ENCODE data around the gene ELP2. TPM values are rescaled to one million over a fixed set of nuclear protein-coding genes. Genes with fewer than 3 reads are reported as not detected.

The ELP2 gene
- total and polyA plus RNA-seq, 2 of the 8 experiments (the other 6 are each of a cell fraction or from before 2014, with no cell fraction given), result 55.8 to 165 TPM

- no peak for DNase-seq (ENCODE audit: low read depth in 1 of 2, low spot score in 2 of 2)
- peaks cover 0 to 6% (median 3%) of the 10 kb centered on the region in 4 experiments; a peak in 3 of 7 replicates for H3K4me1 ChIP-seq (replicated peaks in 1 of 4; ENCODE audit: control insufficient read depth in 3 of 4, insufficient read depth in 4 of 4, low read length in 3 of 4)
- peak overlapping the region; percentile 31; the same call in 1 of the 2 replicates for H2BK15ac ChIP-seq (ENCODE audit: low read length)
- peak overlapping the region; percentile 94 to 99 (median 95) for H3K4me3 ChIP-seq (ENCODE audit: extremely low read depth in 1 of 4, insufficient read depth in 2 of 4, low read depth in 3 of 4, low read length in 4 of 4)
- no peak overlapping the region for H3K56ac ChIP-seq (replicated peaks; ENCODE audit: insufficient read length, low read depth, low read length)
- no peak overlapping the region for H3K23ac ChIP-seq (ENCODE audit: insufficient read length)
- H3K79me1 ChIP-seq (ENCODE audit: low read depth, low read length), result peaks cover 16% of the 10 kb centered on the region
- peaks cover 35 to 60% of the 10 kb centered on the region in 2 experiments for H3K79me2 ChIP-seq (ENCODE audit: control insufficient read depth in 1 of 2, insufficient read depth in 2 of 2, low read length in 2 of 2)
- H2BK5ac ChIP-seq (ENCODE audit: low read depth, low read length), result no peak overlapping the region
- H3K9ac ChIP-seq (replicated peaks in 1 of 4; ENCODE audit: extremely low read depth in 1 of 4, low read depth in 3 of 4, low read length in 3 of 4), result peak overlapping the region in 3 of 4 experiments; percentile 27 to 70 (median 37); a peak in 2 of 7 replicates
- no peaks in the 10 kb centered on the region for H3K9me3 ChIP-seq (ENCODE audit: insufficient read depth in 2 of 2, low read depth in 1 of 2, low read length in 1 of 2)
- H2BK120ac ChIP-seq (replicated peaks; ENCODE audit: low read depth, low read length), result no peak overlapping the region
- POLR2A ChIA-PET (ENCODE audit: partially characterized antibody), result interaction anchor here (0.6 to 2.5 kb wide), 4 partner anchors 8 to 155 kb away, joined by 3 to 16 read pairs (median 4); partner anchors contain the start of genes MOCOS and RMP24
- no peak overlapping the region for H4K8ac ChIP-seq (ENCODE audit: extremely low read depth, insufficient read depth, low read length)
- peak overlapping the region; percentile 57 for H3K4ac ChIP-seq (replicated peaks; ENCODE audit: insufficient read length, low read depth, low read length)
- H3K4me2 ChIP-seq (ENCODE audit: insufficient read depth in 1 of 2, low read depth in 2 of 2, low read length in 2 of 2), result peak overlapping the region; percentile 85 to 100
- TF ChIP-seq CBX5 (IDR thresholded peaks at IDR 0.05; ENCODE audit: low read depth, low read length), result no peak
- no peak for TF ChIP-seq SIN3A (conservative IDR thresholded peaks at IDR 0.05 in 1 of 2, IDR thresholded peaks at IDR 0.05 in 1 of 2; ENCODE audit: low read depth in 1 of 2, low read length in 2 of 2)
- peak overlapping the region; percentile 17; the same call in 1 of the 2 replicates for H3K18ac ChIP-seq (ENCODE audit: extremely low read depth, low read length)
- H2AFZ ChIP-seq (ENCODE audit: low read length), result peak overlapping the region; percentile 3; the same call in 1 of the 2 replicates
- H3K14ac ChIP-seq (ENCODE audit: insufficient read length), result no peak overlapping the region
- H2BK12ac ChIP-seq (ENCODE audit: low read depth, low read length), result no peak overlapping the region
- no peak overlapping the region for H2BK20ac ChIP-seq (ENCODE audit: low read length)
- H4K20me1 ChIP-seq (replicated peaks in 1 of 2; ENCODE audit: control insufficient read depth in 1 of 2, insufficient read depth in 2 of 2, low read length in 2 of 2), result peaks cover 12 to 28% of the 10 kb centered on the region in 2 experiments
- H3K27ac ChIP-seq (ENCODE audit: low read depth, low read length), result no peak overlapping the region
- no peak overlapping the region for H4K91ac ChIP-seq (replicated peaks; ENCODE audit: insufficient read length, low read length)
- no peak overlapping the region for H4K5ac ChIP-seq (ENCODE audit: insufficient read length, low read depth, low read length)
- H3K36me3 ChIP-seq (ENCODE audit: control insufficient read depth in 2 of 4, insufficient read depth in 4 of 4, low read length in 3 of 4), result peaks cover 0 to 25% (median 7%) of the 10 kb centered on the region in 4 experiments; a peak in 5 of 8 replicates
- CTCF ChIA-PET (ENCODE audit: partially characterized antibody), result interaction anchor here (0.6 to 2.8 kb wide), 7 partner anchors 33 to 935 kb away, joined by 3 to 14 read pairs (median 4); no protein-coding TSS in a partner anchor
- H3K27me3 ChIP-seq (replicated peaks in 1 of 4; ENCODE audit: control insufficient read depth in 3 of 4, extremely low read depth in 1 of 4, insufficient read depth in 3 of 4, low read length in 3 of 4), result 0 out of 7 replicates have a peak, but pooled peaks cover 0 to 2% (median 0%) of the 10 kb centered on the region in 4 experiments
- 47% methylated on average over 15 of the region's 15 CpGs; no CpG with 5 or more reads in 1 of the 2 experiments for WGBS, 2 experiments (ENCODE audit: extremely low coverage in 1 of 2, insufficient coverage in 1 of 2, insufficient read length in 1 of 2, insufficient replicate concordance in 2 of 2, low coverage in 1 of 2, low lambda C conversion rate in 2 of 2, missing lambda C conversion rate in 1 of 2)
- H2AK5ac ChIP-seq (ENCODE audit: low read depth, low read length), result 0 out of 2 replicates have a peak overlapping the region, but pooled peaks have one; percentile 5
- peaks cover 12% of the 10 kb centered on the region for H3K23me2 ChIP-seq (ENCODE audit: low read depth, low read length)
- no peak for FAIRE-seq
These were observed 1.7 kb upstream of the ELP2 start for GRCh38 chr18:36127836-36128529.
